GM23338 (cell line): Measurements from ENCODE around the gene NRG3. TPM values are rescaled to one million over a fixed set of nuclear protein-coding genes. Genes with fewer than 3 reads are reported as not detected.

Source experiments
- CREB1 ChIP-seq: fragments of 250-450 bp; sonication (Bioruptor Pico); IDR thresholded peaks from 2 replicates; pipeline ENCODE4 v1.5.0; 2020; ENCODE audit warnings: low read depth, mild to moderate bottlenecking, moderate library complexity
- EZH2 ChIP-seq: fragments of 200-600 bp; sonication (generic); IDR thresholded peaks from one replicate; pipeline ENCODE4 v1.8.0; 2017; ENCODE audit warnings: antibody characterized with exemption, mild to moderate bottlenecking, low read depth; ENCODE audit not compliant: unreplicated experiment
- EZH2phosphoT487 ChIP-seq: fragments of 200-600 bp; sonication (generic); IDR thresholded peaks from one replicate; pipeline ENCODE4 v1.8.1; 2018; ENCODE audit warnings: antibody characterized with exemption; ENCODE audit not compliant: unreplicated experiment
- JUNB ChIP-seq: IDR thresholded peaks from one replicate; pipeline ENCODE4 v1.6.1; 2016; ENCODE audit warnings: antibody characterized with exemption; ENCODE audit not compliant: unreplicated experiment
- NANOG ChIP-seq: IDR thresholded peaks from 2 replicates; pipeline ENCODE4 v1.6.1; 2016; ENCODE audit warnings: antibody characterized with exemption, borderline replicate concordance
- STAT1 ChIP-seq: IDR thresholded peaks from one replicate; pipeline ENCODE4 v1.6.1; 2016; ENCODE audit warnings: antibody characterized with exemption; ENCODE audit not compliant: unreplicated experiment
- ZNF114 ChIP-seq: fragments of 250-450 bp; sonication (Bioruptor Pico); IDR thresholded peaks from 2 replicates; pipeline ENCODE4 v1.5.0; 2020; ENCODE audit warnings: mild to moderate bottlenecking, moderate library complexity
- ZNF331 ChIP-seq: fragments of 250-450 bp; sonication (Bioruptor Pico); IDR thresholded peaks from 2 replicates; pipeline ENCODE4 v1.5.0; 2020; ENCODE audit warnings: low read depth, mild to moderate bottlenecking, moderate library complexity
- ZNF462 ChIP-seq: fragments of 250-450 bp; sonication (Bioruptor Pico); IDR thresholded peaks from 2 replicates; pipeline ENCODE4 v1.5.0; 2020; ENCODE audit warnings: mild to moderate bottlenecking, moderate library complexity
- polyA plus RNA-seq: library from polyadenylated mRNA; unstranded; fragments of >200 nt; fragmentation: Nextera tagmentation; extraction: Ambion mirVana; gene quantifications from 2 replicates; pipeline ENCODE4 v1.2.1, GENCODE V29; 2016
- total RNA-seq: library from RNA; depleted of rRNA; stranded (reverse); fragments of >200 nt; shearing (Covaris generic); gene quantifications from 2 replicates; pipeline ENCODE4 v1.2.3, GENCODE V29; 2014
- TF ChIP-seq, protein P1 (sequence below): IDR thresholded peaks from 2 replicates; pipeline ENCODE4 v1.6.1; 2016; ENCODE audit warnings: antibody characterized with exemption
- TF ChIP-seq, protein P2 (sequence below), 2 experiments: fragments of 200-600 bp in 1 of 2; sonication (generic) in 1 of 2; conservative IDR thresholded peaks; 2 replicates each; pipeline versions ENCODE4 v1.5.1 to v1.6.1; 2016 to 2017; ENCODE audit warnings: antibody characterized with exemption in 2 of 2, low read depth in 2 of 2, mild to moderate bottlenecking in 2 of 2, moderate library complexity in 1 of 2

The NRG3 gene
- total and polyA plus RNA-seq, 2 experiments from 2014 or later, result 1.9 to 3.9 TPM

DNA sequence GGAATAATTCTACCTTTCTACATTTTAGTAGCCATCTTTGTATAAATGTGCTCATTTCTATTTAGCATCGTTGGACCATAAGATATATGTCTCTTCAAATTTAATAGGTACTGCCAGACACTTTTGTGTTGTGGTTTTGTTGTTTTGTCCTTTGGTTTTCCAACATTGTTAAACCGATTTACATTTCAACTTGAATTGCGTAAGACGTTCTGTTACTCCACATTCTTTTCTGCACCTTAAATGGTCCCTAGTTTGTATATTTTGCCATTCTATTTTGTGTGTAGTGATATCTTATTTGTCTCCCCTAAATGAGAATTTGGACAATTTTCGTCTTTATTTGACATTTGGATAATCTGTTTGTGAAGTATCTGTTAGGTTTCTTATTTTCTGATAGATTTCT is 1015.6 kb downstream of the NRG3 start (continued):
- TF ChIP-seq ZNF462 (CRISPR knock-in tag) (no peak), EZH2 (no peak), NANOG (no peak), ZNF331 (CRISPR knock-in tag) (no peak), EZH2phosphoT487 (no peak), STAT1 (no peak), JUNB (no peak), ZNF114 (CRISPR knock-in tag) (no peak), CREB1 (CRISPR knock-in tag) (no peak)
- TF ChIP-seq, protein P1, sequence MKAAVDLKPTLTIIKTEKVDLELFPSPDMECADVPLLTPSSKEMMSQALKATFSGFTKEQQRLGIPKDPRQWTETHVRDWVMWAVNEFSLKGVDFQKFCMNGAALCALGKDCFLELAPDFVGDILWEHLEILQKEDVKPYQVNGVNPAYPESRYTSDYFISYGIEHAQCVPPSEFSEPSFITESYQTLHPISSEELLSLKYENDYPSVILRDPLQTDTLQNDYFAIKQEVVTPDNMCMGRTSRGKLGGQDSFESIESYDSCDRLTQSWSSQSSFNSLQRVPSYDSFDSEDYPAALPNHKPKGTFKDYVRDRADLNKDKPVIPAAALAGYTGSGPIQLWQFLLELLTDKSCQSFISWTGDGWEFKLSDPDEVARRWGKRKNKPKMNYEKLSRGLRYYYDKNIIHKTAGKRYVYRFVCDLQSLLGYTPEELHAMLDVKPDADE, result no peak
- TF ChIP-seq, protein P2, sequence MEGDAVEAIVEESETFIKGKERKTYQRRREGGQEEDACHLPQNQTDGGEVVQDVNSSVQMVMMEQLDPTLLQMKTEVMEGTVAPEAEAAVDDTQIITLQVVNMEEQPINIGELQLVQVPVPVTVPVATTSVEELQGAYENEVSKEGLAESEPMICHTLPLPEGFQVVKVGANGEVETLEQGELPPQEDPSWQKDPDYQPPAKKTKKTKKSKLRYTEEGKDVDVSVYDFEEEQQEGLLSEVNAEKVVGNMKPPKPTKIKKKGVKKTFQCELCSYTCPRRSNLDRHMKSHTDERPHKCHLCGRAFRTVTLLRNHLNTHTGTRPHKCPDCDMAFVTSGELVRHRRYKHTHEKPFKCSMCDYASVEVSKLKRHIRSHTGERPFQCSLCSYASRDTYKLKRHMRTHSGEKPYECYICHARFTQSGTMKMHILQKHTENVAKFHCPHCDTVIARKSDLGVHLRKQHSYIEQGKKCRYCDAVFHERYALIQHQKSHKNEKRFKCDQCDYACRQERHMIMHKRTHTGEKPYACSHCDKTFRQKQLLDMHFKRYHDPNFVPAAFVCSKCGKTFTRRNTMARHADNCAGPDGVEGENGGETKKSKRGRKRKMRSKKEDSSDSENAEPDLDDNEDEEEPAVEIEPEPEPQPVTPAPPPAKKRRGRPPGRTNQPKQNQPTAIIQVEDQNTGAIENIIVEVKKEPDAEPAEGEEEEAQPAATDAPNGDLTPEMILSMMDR (conservative IDR thresholded peaks at IDR 0.05; ENCODE audit: low read depth in 2 of 2), result no peak
